ENCODE measurements around the gene XDH.

XDH gene

DNA sequence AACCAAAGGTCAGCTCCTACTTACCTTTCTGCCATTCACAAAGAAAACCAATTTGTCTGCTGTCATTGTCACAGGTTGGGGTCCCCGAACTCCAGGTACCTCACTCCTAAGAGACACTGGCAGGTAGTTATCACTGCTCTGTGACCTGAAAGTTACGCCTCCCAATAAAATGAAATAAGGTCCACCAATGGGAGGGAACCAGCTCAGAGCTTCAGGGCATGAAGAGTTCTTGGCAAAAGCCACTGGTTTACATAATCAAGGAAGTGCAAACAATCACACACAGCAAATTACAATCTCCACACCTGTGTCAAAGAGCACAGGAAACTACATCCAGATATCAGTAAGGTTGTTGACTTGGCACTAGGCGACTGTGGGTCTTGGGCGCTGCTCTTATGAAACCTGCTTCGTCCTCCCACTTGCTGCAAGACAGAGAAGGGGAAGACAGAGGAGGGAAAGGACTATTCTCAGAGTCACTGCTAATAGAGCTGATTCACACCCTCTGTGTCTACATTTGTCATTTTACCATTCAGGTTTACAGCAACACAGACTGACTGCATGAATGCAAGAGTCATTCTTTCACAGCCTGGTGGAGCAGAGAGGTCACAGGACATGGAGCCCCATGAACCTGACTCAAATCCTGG lies at the start of gene XDH:
Gene XDH (minus strand): TSS at position 142 of the 641 bp plus-strand sequence. CDS start 76 bp downstream, at position 66.
- no peak for DNase-seq

GRCh38 chr2:31457651-31458050 lies 43.1 kb upstream of the XDH start:
- DNase-seq: no peak

GRCh38 chr2:31446848-31447247 lies 32.3 kb upstream of the XDH start:
- no peak for DNase-seq

DNA sequence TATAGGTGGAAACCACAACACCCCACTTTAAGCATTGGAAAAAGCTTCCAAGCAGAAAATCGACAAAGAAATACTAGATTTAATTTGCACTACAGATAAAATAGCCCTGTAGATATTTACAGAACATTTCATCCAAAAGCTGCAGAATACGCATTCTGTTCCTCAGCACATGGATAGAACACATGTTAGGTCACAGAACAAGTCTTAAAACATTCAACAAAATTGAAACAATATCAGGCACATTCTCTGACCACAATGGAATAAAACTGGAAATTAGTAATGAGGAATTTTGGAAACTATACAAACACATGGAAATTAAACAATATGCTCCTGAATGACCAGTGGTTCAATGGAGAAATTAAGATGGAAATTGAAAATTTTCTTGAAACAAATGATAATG lies 27.8 kb upstream of the XDH start:
- DNase-seq: no peak

- no peak for DNase-seq
Observed at GRCh38 chr2:31440764-31441163, 26.2 kb upstream of the XDH start.

DNA sequence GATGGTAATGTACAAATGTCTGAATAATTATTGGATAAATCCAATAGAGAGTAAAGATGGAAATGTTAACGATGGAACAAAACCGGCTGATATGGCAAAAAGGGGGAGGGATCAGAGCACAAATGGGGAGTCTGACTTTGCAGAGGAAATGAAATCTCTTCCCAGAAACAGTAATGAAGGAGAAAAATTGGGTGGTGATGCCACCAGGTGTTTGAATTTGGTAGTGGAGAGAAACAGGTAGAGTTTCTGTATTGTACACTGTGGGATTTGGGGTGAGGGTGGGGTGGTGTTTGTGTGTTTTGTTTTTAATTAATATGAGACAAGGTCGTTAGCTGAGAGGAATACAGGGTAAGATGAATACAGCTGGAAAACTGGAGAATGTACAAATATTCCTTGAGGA lies 20.4 kb upstream of the XDH start:
- no peak for DNase-seq

GRCh38 chr2:31433541-31433940 lies 19.0 kb upstream of the XDH start:
- no peak for DNase-seq

DNA sequence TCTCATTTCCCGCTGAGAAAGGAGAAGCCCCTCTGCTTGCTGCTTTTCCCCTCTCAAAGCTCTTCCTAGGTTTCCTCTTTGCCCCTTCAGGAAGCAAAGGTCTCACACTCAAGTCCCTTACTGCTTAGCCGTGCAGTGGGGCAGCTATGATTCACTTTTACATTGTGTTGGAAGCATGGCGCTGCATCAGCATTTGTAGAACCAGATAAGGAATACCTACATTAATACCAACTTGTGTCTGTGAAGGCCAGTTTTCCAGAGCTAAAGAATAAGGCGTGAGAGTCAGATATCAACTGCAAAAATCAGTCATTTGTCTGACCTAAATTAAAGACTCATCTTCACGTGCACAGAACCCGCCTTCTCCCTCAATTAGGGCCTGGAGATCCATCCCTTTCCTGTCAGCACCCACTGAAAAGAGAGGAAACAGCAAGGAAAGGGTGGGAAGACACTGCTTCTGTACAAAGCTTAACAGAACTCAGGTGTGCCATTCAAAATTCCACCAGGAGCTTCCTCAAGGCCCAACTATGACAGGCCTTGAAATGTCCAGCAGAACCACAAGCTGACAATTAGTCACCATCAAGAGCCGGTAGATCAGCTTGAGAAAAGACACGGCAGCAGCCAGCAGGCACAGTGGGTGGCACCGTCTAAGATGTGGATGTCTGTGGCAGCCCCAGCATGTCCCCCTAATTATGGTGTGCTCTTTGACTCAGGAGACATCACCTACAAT lies 16.1 kb upstream of the XDH start:
- no peak for DNase-seq

- DNase-seq: no peak
Observed at GRCh38 chr2:31429759-31430438, 15.4 kb upstream of the XDH start.

DNA sequence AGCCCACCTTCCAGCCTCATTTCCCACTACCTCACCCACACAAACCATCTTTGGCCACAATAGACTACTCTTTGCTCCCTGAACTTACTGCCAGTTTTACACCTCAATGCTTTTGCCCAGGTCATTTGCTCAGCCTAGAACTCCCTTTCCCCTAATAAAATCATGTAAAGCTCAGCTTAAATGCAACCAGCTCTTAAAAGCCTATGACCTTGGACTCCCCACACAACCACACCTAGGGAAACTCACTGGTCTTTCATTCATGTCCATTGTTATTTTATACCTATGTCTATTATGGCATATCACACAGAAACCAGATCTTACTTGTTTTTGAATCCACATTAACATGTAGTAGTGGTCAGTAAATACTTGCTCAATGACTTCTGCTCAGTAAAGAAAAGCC lies 14.5 kb upstream of the XDH start:
- DNase-seq: no peak

DNA sequence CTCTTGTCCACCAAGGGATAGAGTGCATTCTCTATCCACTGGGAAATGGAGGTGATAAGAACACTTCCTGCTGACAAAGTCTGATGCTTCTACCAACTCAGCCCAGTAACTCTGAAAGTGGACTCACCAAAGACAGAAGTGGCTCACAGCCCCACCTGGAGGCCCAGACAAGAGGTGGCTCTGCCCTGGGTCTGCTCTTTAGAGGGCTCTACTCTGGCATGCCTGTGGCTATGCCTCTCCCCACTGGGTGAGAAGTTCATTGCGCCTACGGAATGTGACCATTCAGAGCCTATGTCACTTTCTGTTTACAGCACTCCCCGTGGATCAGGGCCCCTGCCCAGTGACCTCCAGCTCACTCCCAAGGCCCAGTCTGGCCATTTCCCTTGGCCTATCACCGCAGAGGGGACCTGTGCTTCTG lies 13.5 kb upstream of the XDH start:
- no peak for DNase-seq

GRCh38 chr2:31426096-31426495 lies 11.6 kb upstream of the XDH start:
- DNase-seq: no peak

- no peak for DNase-seq
Observed at GRCh38 chr2:31421634-31422033, 7.1 kb upstream of the XDH start.

DNA sequence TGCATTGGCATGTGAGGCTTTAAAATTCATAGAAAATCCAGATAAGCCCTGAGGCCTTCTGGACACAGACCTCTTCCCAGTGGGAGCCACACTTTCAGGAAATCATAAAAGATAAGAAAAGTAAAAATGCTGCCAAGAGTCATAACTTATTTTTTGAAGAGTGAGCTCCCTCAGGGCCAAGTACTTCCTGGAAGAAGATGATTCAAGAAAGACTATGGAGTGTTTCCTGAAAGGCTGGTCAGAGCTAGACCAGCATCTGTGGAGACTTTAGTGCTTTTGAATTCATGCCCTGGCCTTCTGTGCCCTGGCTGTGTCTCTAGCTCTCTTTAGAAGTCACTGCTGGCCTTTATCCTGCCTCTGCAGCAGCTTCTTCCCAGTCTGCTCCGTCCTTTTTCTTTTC lies 6.4 kb upstream of the XDH start:
- DNase-seq: no peak

DNA sequence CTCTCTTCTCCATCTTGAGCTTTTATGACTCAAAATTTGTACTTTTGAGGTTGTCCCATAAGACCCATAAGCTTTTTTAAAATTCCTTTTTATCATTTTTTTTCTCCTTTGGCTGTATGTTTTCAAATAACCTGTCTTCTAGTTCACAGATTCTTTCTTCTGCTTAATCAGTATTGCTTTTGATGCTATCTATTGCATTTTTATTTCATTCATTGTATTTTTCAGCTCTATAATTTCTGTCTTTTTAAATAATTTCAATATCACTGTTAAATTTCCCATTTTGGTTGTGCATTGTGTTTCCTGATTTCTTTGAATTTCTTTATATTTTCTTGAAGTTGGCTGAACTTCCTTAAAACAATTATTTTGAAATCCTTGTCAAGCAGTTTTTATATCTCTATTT lies 4.8 kb upstream of the XDH start:
- no peak for DNase-seq

DNA sequence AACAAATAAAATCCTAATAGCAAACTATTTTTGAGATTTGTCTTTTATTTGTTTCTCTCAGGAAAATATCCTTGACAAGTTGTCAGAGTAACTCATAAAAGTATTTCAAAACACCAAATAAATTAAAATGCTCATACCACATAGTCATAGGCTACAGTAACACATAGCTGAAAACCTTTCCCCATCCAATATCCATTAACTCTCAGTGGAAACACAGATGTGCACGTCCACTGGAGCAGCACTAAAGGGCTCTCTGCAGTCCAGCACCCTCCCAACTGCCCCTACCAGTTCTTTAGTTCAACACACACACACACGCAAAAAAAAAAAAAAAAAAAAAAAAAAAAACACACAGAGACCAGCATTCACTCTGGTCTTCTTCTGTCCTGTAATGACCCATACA lies 879 bp upstream of the XDH start:
- DNase-seq: no peak

DNA sequence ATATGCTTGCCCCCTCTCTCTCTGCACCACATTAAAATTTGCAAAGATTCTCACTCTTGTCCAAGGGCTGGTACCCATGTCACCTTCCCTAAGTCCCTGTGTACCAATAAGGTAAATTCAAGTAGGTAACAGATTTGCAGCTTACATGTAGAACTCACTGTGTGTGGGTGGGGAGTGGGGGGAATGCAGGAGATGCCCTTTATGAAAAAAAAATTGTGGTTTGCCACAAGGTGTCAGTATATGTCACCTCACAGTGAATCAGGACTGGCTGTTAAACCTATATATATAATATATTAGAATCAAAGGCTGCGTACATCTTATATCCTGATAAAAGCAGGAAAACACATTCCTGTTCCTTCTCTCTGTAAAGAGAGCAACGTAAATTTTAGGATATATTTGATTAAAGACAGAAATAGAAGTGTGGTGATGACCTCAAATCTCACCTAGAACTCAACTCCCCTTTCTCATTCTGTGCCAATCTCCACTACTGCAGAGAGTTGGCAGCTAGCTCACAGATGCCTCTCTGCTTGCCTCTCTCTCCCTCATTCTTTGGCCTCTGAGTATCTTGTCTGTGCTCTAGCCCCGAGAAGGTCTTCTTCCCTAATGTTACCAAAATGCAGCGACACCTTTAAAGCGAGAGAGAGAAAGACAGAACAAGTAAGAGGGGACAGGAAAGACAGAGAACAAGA lies 536 bp downstream of the XDH start:
- no peak for DNase-seq

DNA sequence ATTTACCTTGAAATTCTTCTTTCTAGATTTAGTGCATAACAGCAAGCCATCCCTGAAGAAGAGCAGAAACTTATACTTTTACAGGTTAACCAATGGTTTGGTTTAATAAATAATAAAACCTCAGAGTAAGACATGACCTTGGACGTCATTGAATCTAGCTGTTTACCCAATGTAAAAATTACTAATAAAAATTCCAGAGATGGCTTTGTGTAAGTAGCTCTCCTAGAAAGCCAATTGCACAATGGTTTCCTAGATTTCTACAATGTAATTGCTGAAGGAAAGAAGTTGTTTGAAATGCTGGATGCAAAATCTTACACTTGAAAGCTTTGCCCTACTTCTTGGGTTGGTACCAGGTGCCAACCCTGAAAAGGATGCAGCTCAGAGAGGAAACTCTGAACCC lies 1.5 kb downstream of the XDH start:
- no peak for DNase-seq

DNA sequence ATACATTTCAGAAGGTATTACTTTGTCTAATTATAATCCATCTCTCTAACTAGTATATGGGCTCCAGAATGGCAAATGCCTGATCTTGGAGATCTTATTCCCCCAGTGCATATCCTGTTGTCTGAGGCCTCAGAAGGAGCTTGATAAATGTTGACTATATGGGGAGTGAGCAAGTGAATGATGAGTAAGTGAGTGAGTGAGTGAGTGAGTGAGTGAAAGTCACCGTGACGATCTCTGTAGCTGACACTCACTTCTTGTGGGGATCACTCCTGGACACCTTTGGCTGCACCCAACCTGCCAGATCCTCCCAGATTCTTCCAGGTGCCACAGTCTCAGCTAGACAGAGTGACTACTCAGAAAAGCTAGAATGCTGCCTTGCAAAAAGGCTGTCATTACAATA lies 2.8 kb downstream of the XDH start:
- DNase-seq: no peak

DNA sequence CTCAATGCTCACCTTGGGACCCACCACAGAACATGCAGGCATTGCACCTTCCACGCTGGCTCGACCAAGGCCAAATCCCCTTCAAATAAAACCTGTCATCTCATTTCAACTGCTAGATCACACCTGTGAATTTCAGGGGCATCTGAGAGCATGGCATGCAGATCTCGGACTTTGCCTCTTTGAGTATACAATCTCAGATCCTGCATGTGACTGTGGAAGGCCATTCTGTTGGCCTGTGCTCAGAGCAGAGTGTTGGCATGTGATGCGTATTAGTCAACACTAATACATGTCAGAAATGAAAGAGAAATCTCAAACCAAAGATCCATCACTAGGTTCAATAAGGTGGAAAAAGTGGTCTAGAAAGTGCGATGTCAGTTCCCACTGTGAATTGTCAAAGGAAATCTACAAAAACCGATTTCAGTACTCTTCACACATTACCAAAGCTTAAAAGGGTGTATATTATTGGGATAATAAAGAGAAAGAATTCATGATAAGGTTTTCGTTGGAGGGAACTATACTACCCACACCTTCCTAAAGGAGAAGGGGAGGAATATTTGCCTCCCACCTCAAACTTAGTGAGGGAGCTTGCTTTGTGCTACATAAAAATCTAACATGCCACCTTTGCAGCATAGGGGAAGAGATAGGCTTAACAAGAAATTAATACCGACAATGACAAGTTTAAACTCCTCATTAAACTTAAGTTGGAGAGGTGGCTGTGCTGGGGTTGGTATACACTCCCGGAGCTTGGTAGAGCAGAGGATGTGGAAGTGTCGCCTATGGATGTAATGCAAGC lies 7.8 kb downstream of the XDH start:
- DNase-seq: no peak

DNA sequence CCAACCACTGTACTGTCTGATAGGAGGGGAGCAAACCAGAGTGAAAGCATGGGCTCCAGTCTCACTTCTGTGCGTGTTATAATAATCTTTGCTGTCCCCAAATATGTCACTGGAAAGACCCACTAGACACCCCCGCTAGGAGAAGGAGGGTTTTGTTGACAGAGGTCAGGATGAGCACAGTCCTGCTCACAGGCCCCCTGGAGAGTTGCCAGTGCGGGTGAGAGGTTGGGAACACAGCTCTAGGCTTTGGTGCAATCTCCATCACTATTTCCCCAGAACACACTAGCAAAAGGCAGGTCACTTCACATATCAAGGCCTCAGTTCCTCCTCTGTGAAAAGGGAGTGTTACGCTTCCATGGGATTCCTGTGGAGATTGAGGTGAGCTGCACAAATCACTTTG lies 9.7 kb downstream of the XDH start:
- no peak for DNase-seq

DNA sequence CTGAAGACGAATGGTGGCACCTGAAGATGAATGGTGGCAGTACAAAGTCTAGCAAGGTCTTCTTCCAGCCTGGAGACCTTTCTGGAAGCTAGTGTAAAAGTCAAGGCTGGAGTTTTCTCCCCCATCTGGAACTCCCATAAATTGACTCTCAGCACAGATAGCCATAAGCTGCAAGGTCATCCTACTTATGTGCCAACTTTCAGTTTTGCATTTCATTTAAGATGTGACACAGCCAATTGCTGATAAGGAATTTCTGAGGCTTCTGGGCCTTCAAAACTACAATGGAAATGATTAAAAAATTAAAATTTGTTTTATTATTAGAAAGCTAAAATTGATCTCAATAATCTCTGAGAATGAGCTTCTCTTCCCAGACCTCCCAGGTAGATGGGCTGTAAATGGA lies 10.2 kb downstream of the XDH start:
- DNase-seq: no peak

GRCh38 chr2:31402388-31402787 lies 12.2 kb downstream of the XDH start:
- DNase-seq: no peak
